Kasumi-1 (cell line): Measurements from ENCODE around the gene EHD1.

Experiments
- DNase-seq, 2 experiments: peaks; one replicate each; lab custom pipeline; 2025; lab: John Stamatoyannopoulos, UW

The EHD1 gene

GRCh38 chr11:64878494-64879243 lies at the start of gene EHD1:
EHD1 (minus strand) TSS chr11:64878621; CDS start chr11:64878464, 157 bp downstream.
- peak; percentile 94 to 96 for DNase-seq

DNA sequence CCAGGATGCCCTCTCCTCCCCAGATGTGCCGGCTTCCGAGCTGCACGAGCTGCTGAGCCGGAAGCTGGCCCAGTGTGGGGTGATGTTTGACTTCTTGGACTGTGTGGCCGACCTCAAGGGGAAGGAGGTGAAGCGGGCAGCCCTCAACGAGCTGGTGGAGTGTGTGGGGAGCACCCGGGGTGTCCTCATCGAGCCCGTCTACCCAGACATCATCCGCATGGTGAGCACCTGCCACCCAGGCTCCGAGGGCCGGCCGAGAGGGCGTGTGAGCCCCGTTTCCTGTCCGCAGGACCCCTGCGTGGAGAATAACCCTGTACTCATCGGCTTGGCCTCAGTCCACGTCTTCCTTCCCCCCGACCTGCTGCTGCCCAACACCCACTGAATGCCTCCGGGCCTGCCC lies 48.3 kb upstream of the EHD1 start:
- DNase-seq, result no peak

- no peak for DNase-seq
These were observed 47.4 kb upstream of the EHD1 start for GRCh38 chr11:64925536-64926436.

GRCh38 chr11:64924910-64925284 lies 46.5 kb upstream of the EHD1 start:
- no peak for DNase-seq

GRCh38 chr11:64923944-64924909 lies 45.8 kb upstream of the EHD1 start, which contains the start of gene PPP2R5B:
PPP2R5B (plus strand) TSS chr11:64924689; CDS start chr11:64925735, 1,046 bp downstream.
- DNase-seq, result peak; percentile 91 to 94

- no peak for DNase-seq
These were observed 44.8 kb upstream of the EHD1 start for GRCh38 chr11:64923151-64923661.

DNA sequence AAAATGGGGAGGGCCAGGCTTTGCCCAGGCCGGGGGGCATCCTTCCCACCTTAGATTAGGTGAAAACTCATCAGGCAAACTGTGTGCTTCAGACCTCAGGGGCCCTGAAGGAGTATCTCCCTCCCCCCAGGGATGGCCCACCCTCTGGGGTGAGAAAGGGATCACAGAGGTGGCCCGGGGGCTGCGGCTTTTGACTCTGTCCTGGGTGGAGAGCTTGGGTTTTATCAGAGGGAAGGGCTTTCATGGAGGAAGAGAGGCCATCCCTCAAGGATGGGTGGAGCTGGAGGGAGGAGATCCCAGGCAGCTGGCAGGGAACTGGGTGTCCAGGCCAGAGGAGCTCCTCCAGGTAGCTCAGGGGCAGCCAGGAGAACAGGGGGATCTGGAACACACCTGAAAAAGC lies 43.0 kb upstream of the EHD1 start:
- DNase-seq, result no peak

DNA sequence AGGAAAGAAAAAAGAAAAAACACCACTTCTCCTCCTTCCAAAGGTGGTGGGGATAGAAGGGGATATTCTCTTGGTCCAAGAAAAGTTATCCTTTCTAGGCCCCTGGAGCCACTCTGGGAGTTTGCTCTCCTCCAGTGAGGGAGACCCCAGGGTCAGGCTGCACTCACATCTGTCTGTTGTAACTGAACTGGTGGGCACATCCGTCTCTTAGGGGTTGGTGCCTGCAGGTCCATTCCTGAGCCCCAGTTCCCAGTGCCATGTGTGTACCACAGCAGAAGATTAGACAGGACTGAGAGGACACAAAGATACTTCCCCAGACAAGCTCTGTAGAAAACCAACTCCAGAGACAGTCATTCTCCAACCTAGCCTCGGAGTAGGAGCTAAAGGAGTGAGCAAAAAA lies 41.7 kb upstream of the EHD1 start:
- DNase-seq, result no peak

GRCh38 chr11:64919627-64920026 lies 41.2 kb upstream of the EHD1 start:
- no peak for DNase-seq

- DNase-seq, result peak; percentile 28 to 48
These were observed 39.6 kb upstream of the EHD1 start for GRCh38 chr11:64918017-64918416.

DNA sequence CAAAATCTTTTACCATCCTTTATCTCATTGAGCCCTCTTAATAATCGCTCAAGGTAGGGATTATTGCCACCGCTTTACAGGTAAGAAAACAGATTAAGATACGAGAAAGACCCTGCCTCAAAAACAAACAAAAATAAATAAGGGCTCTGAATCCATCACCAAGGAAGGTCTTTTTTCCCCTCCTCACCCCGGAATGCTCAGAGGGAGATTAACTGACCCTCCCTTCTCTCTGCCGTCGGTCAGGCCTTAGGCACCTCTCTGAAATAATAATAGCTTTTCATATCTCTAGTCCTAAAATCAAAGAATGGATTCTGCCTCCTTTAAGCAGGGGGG lies 39.2 kb upstream of the EHD1 start:
- no peak for DNase-seq

- peak; percentile 99 to 100 for DNase-seq
These were observed 38.6 kb upstream of the EHD1 start, which contains the start of gene ATG2A for GRCh38 chr11:64916775-64917662. ATG2A (minus strand) TSS chr11:64917209; CDS start chr11:64917135, 74 bp downstream.

- peak; percentile 33 to 41 for DNase-seq
These were observed 37.8 kb upstream of the EHD1 start for GRCh38 chr11:64916040-64916774.

DNA sequence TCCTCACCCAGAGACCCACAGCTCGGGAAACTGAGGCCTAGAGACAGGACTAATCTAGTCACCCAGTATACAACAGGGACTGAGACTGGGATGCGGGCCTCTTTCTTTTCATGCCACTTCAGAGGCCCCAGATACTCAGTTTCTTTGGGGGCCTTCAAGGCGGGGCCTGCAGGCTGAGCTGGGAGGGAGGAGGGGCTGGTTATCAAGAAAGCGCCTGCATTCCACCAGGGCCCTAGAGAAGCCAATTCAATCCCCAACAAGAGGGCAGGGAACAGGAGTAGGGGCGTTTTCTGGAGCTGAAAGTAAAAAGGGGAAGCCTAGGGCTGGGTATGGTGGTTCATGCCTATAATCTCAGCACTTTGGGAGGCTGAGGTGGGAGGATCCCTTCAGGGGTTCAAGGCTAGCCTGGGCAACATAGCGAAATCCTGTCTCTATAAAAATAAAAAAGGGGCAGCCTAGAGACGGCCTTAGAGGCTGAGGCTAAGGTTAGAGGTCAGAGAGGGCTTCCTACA lies 37.0 kb upstream of the EHD1 start:
- no peak for DNase-seq

- DNase-seq, result no peak
These were observed 35.7 kb upstream of the EHD1 start for GRCh38 chr11:64914123-64914522.

GRCh38 chr11:64913171-64913727 lies 34.8 kb upstream of the EHD1 start:
- DNase-seq, result no peak

GRCh38 chr11:64911689-64912088 lies 33.3 kb upstream of the EHD1 start:
- DNase-seq, result no peak

GRCh38 chr11:64911142-64911541 lies 32.7 kb upstream of the EHD1 start:
- no peak for DNase-seq

GRCh38 chr11:64910451-64911093 lies 32.2 kb upstream of the EHD1 start:
- no peak for DNase-seq
